Esophagus muscularis mucosa (tissue), 4 donors: Measurements from ENCODE around the gene CHP1. TPM values are rescaled to one million over a fixed set of nuclear protein-coding genes. Genes with fewer than 3 reads are reported as not detected.
A peak's percentile ranks its signal among the peaks of the same experiment; 100 is the strongest.
"Not testable (repeated sequence)": the region's sequence is repeated elsewhere in the genome, so short reads cannot be mapped to it uniquely, and the experiment has no call there.

Experiments
- DNase-seq: peaks from one replicate; pipeline ENCODE4 v3.0.0-alpha.2; 2017; ENCODE audit errors: extremely low spot score
- H3K27ac ChIP-seq, 4 donors: fragments of 200-600 bp; sonication (generic); replicated peaks in 1 of 4; 1 replicate in 3 of 4; 2 replicates in 1 of 4; pipeline ENCODE4 v1.5.1; 2016 to 2019; ENCODE audit warnings: mild to moderate bottlenecking in 1 of 4
- H3K27me3 ChIP-seq, 4 donors: fragments of 200-600 bp; sonication (generic); one replicate each; pipeline versions ENCODE4 v1.5.1 to v1.6.0; 2016 to 2019
- H3K36me3 ChIP-seq, 4 donors: fragments of 200-600 bp; sonication (generic); one replicate each; pipeline ENCODE4 v1.5.1; 2016 to 2019
- H3K4me1 ChIP-seq, 4 donors: fragments of 200-600 bp; sonication (generic); one replicate each; pipeline ENCODE4 v1.5.1; 2016 to 2019
- H3K4me3 ChIP-seq, 4 donors: fragments of 200-600 bp; sonication (generic); 1 replicate in 2 of 4; 2 replicates in 2 of 4; pipeline ENCODE4 v1.5.1; 2016 to 2019; ENCODE audit warnings: mild to moderate bottlenecking in 4 of 4, moderate library complexity in 1 of 4
- H3K9me3 ChIP-seq, 4 donors: fragments of 200-600 bp; sonication (generic); 1 replicate in 3 of 4; 2 replicates in 1 of 4; pipeline ENCODE4 v1.5.1; 2016 to 2019
- EP300 ChIP-seq: sonication (generic); formaldehyde crosslinking; IDR thresholded peaks from one replicate; pipeline ENCODE4 v1.6.1; 2017; ENCODE audit warnings: antibody characterized with exemption
- POLR2A ChIP-seq: fragments of 450-650 bp; IDR thresholded peaks from one replicate; pipeline ENCODE4 v1.6.1; 2017; ENCODE audit warnings: antibody characterized with exemption, moderate library complexity, mild to moderate bottlenecking, low read depth
- POLR2AphosphoS5 ChIP-seq, 2 donors: sonication (generic); formaldehyde crosslinking; IDR thresholded peaks; one replicate each; pipeline ENCODE4 v1.6.1; 2017; ENCODE audit warnings: antibody characterized with exemption in 2 of 2
- WGBS: methylation state at CpG from one replicate; pipeline ENCODE4 v1.1.5; 2018; 5-methylcytosine and 5-hydroxymethylcytosine counted together
- intact Hi-C: fragments of 100-400 bp; cut with DNase I; formaldehyde crosslinking; loops from one replicate; pipeline ENCODE4 v1.15.1; 2023
- total RNA-seq, 4 donors: library from RNA; depleted of rRNA; stranded (reverse); fragments of >200 nt; gene quantifications; one replicate each; pipeline versions ENCODE4 v1.1.0 to v1.2.1, GENCODE V29; 2016
- TF ChIP-seq, protein P1 (sequence below), 3 experiments: fragments of 200-600 bp in 2 of 3; fragments of 450-650 bp in 1 of 3; sonication (generic) in 2 of 3; IDR thresholded peaks; one replicate each; pipeline ENCODE4 v1.5.1; 2017 to 2019; ENCODE audit warnings: antibody characterized with exemption in 3 of 3, mild to moderate bottlenecking in 2 of 3, moderate library complexity in 1 of 3

The CHP1 gene
- total RNA-seq, 4 donors from 2014 or later: 67.3 to 108 (median 94.5) TPM

DNA sequence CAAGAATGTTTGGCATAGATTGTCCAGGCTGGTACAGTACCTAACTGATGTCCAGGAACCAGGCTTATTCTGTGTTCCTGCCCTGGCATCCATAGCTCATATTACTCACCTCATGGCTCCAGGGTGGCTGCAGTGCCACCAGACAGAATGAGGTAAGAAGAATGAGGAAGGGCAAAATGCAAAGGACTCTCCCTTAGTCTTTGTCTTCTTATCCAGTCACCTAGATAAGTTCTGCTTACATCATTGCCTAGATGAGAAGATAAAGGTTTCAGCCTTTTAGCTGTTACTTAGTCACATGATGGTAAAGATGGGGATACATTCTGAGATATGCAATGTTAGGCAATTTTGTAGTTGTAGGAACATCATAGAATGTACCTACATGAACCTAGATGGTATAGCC lies 45.8 kb downstream of the CHP1 start:
- DNase-seq: no peak
- Histone ChIP-seq H3K9me3 (no peaks in the 10 kb centered on the region), H3K4me3 (no peak overlapping the region), H3K27ac (no peak overlapping the region), H3K4me1 (no peaks in the 10 kb centered on the region), H3K36me3 (peaks cover 27 to 85% (median 75%) of the 10 kb centered on the region in 4 donors), H3K27me3 (no peaks in the 10 kb centered on the region)
- TF ChIP-seq, protein P1, sequence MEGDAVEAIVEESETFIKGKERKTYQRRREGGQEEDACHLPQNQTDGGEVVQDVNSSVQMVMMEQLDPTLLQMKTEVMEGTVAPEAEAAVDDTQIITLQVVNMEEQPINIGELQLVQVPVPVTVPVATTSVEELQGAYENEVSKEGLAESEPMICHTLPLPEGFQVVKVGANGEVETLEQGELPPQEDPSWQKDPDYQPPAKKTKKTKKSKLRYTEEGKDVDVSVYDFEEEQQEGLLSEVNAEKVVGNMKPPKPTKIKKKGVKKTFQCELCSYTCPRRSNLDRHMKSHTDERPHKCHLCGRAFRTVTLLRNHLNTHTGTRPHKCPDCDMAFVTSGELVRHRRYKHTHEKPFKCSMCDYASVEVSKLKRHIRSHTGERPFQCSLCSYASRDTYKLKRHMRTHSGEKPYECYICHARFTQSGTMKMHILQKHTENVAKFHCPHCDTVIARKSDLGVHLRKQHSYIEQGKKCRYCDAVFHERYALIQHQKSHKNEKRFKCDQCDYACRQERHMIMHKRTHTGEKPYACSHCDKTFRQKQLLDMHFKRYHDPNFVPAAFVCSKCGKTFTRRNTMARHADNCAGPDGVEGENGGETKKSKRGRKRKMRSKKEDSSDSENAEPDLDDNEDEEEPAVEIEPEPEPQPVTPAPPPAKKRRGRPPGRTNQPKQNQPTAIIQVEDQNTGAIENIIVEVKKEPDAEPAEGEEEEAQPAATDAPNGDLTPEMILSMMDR (IDR thresholded peaks at IDR 0.05): no peak
- TF ChIP-seq EP300 (no peak), POLR2A (no peak), POLR2AphosphoS5 (IDR thresholded peaks at IDR 0.05) (no peak)
- intact Hi-C loops: no loop called here

DNA sequence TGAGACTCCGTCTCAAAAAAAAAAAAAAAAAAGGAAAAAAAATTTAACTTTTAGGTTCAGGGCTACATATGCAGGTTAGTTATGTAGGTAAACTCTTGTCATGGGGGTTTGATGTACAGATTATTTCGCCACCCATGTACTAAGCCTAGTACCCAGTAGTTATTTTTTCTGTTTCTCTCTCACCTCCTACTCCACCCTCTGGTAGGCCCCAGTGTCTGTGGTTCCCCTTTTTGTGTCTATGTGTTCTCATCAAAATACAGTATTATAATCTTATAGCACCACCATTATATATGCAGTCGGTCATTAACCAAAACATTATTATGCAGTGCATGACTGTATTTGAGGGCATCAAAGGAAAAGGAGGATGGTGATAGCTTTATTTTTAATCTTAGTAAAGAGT lies 47.3 kb downstream of the CHP1 start:
- no peak for DNase-seq
- WGBS: 93% methylated on average over 3 of the region's 3 CpGs
- no peak overlapping the region for H3K4me3 ChIP-seq
- intact Hi-C loops: no loop called here
- no peaks in the 10 kb centered on the region for H3K9me3 ChIP-seq
- no peak overlapping the region for H3K27ac ChIP-seq
- peaks cover 18 to 70% (median 62%) of the 10 kb centered on the region in 4 donors for H3K36me3 ChIP-seq
- TF ChIP-seq, protein P1 (IDR thresholded peaks at IDR 0.05): no peak
- TF ChIP-seq POLR2AphosphoS5 (IDR thresholded peaks at IDR 0.05) (no peak), EP300 (no peak), POLR2A (no peak)
- peaks cover 2 to 5% (median 5%) of the 10 kb centered on the region in 4 donors for H3K4me1 ChIP-seq
- no peaks in the 10 kb centered on the region for H3K27me3 ChIP-seq

DNA sequence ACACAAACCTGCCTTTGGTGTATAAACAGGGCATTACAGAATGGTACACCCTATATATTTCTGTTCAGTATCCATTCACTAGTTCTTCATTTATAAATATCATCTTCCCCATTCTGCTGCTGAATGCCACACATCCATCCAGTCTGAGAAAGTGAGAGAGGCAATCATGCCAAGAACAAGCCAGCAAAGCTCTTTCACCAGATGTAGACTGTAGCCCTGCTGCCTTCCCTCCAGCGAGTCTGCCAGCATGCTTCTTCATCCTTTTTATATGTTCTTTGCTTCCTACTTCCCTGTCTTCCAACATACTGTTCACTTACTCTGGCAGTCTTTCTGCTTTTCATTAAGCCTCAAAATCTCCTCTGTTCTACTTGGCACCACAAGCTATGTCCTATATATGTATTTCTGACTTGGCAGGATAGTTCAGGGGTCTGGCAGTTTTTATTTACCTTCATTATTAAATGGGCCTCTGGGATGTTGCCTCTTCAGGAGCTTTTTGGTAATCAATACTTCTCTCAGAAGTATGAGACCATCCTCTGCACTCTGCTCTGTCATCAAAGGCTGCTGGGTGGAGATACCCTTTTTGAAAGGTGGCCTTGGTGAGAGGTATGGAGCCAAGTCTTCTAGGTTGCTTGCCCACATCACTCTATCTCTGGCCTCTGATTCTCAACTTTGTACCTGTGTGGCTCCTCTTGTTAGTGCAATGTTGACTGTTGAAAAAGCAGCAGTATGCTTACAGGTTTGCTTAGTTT lies 48.6 kb downstream of the CHP1 start:
- WGBS: 96% methylated on average over 1 of the region's 1 CpG
- Histone ChIP-seq H3K27ac (no peak overlapping the region), H3K4me1 (peaks cover 4 to 6% (median 5%) of the 10 kb centered on the region in 4 donors), H3K9me3 (no peaks in the 10 kb centered on the region), H3K4me3 (no peak overlapping the region), H3K27me3 (no peaks in the 10 kb centered on the region), H3K36me3 (peaks cover 18 to 56% (median 50%) of the 10 kb centered on the region in 4 donors)
- intact Hi-C loops: loop anchor here (5.0 kb wide), 1 partner anchor 162 kb away; the partner anchor contains the start of gene INO80
- TF ChIP-seq POLR2A (no peak), EP300 (no peak), POLR2AphosphoS5 (IDR thresholded peaks at IDR 0.05) (no peak)
- TF ChIP-seq, protein P1 (IDR thresholded peaks at IDR 0.05): no peak
- DNase-seq: no peak

DNA sequence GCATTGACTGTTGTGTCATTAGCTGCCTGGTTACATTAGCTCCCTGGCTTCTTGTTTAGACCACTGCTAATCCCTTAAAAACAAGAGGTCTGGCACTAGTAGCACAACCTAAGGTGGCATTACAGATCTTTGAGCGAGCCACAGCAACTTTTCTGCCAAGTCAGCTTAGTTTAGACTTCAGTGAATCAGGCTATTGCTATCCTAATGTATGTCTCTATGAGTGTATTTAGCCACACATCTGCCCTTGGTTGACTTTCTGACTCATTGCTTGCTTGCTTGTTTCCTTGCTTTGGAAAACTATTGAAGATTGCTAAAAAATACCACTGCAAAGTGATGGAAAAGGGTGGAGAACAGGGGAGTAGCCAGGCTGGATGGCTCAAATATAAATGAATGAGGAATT lies 50.2 kb downstream of the CHP1 start:
- Histone ChIP-seq H3K27me3 (no peaks in the 10 kb centered on the region), H3K27ac (no peak overlapping the region), H3K4me1 (peaks cover 12 to 21% (median 19%) of the 10 kb centered on the region in 4 donors), H3K36me3 (peaks cover 15 to 51% (median 42%) of the 10 kb centered on the region in 4 donors), H3K4me3 (no peak overlapping the region), H3K9me3 (no peaks in the 10 kb centered on the region)
- DNase-seq: no peak
- 80% methylated on average over 1 of the region's 1 CpG for WGBS
- no peak for TF ChIP-seq POLR2AphosphoS5 (IDR thresholded peaks at IDR 0.05)
- no peak for TF ChIP-seq EP300
- TF ChIP-seq, protein P1 (IDR thresholded peaks at IDR 0.05): no peak
- TF ChIP-seq POLR2A: no peak
- intact Hi-C loops: loop anchor here (5.0 kb wide), 1 partner anchor 164 kb away; the partner anchor contains the start of gene INO80

DNA sequence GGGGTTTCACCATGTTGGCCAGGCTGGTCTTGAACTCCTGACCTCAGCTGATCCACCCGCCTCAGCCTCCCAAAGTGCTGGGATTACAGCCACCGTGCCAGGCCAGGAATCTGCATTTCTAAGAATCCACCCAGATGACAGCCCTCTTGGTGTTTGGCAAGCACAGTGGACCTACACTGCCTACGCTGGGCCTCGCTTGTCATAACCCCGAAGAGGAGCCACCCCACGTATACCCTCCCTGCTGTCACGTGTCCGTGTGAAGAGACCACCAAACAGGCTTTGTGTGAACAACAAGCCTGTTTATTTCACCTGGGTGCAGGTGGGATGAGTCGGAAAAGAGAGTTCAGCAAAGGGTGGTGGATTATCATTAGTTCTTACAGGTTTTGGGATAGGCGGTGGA lies 51.4 kb downstream of the CHP1 start:
- intact Hi-C loops: loop anchor here (5.0 kb wide), 1 partner anchor 165 kb away; the partner anchor contains the start of gene INO80
- Histone ChIP-seq H3K27ac (peak overlapping the region in 1 of 4 donors; percentile 96), H3K4me1 (peaks cover 17 to 31% (median 29%) of the 10 kb centered on the region in 4 donors), H3K36me3 (peaks cover 21 to 51% (median 43%) of the 10 kb centered on the region in 4 donors)
- H3K9me3 ChIP-seq, H3K27me3 ChIP-seq, DNase-seq, H3K4me3 ChIP-seq: not testable (repeated sequence)
- WGBS: 91% methylated on average over 5 of the region's 10 CpGs

DNA sequence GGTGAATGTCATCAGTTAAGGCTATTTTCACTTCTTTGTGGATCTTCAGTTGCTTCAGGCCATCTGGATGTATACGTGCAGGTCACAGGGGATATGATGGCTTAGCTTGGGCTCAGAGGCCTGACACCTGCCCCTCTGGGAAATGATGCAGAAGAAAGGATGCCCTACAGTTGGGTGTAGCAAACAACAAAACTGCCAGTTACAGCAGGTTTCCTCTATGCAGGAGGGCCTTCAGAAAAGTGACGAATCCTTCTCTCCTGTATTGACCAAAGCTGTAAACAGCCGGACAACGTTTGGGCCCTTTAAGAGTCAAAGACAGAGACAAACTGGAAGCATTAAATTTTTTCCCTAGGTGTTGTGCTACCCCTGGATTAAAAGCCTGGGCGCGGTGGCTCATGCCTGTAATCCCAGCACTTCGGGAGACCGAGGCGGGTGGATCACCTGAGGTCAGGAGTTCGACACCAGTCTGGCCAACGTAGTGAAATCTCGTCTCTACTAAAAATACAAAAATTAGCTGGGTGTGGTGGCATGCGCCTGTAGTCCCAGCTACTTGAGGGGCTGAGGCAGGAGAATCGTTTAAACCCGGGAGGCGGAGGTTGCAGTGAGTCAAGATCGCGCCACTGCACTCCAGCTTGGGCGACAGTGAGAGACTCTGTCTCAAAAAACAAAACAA lies 52.0 kb downstream of the CHP1 start:
- H3K27ac ChIP-seq: peak overlapping the region; percentile 90 to 96 (median 92)
- H3K4me1 ChIP-seq: peaks cover 21 to 37% (median 35%) of the 10 kb centered on the region in 4 donors
- H3K4me3 ChIP-seq: peak overlapping the region; percentile 83 to 99 (median 89)
- H3K27me3 ChIP-seq, H3K9me3 ChIP-seq, DNase-seq: not testable (repeated sequence)
- H3K36me3 ChIP-seq: peaks cover 28 to 52% (median 43%) of the 10 kb centered on the region in 4 donors
- 47% methylated on average over 19 of the region's 19 CpGs for WGBS
- intact Hi-C loops: loop anchor here (5.0 kb wide), 1 partner anchor 166 kb away; the partner anchor contains the start of gene INO80
